Stimulated activated CD8-positive, alpha-beta memory T cell treated with anti-CD3 and anti-CD28 coated beads, Interleukin-2, amount 100 ng/mL, for 1 hour (primary cell): ENCODE results near the gene NKIRAS1.
"Not testable (repeated sequence)": the region's sequence is repeated elsewhere in the genome, so short reads cannot be mapped to it uniquely, and the experiment has no call there.

Experiments used
- DNase-seq, 2 donors: peaks; one replicate each; pipeline ENCODE4 v3.0.0-alpha.2; 2020; ENCODE audit warnings: low read depth in 2 of 2

NKIRAS1 gene

GRCh38 chr3:23940775-23941174 lies 24.0 kb upstream of the NKIRAS1 start:
- no peak for DNase-seq

- DNase-seq = no peak
These were observed 21.9 kb upstream of the NKIRAS1 start for GRCh38 chr3:23938688-23939087.

- no peak for DNase-seq
These were observed 20.5 kb upstream of the NKIRAS1 start for GRCh38 chr3:23937296-23937695.

- no peak for DNase-seq
These were observed 17.5 kb upstream of the NKIRAS1 start for GRCh38 chr3:23934253-23934652.

DNA sequence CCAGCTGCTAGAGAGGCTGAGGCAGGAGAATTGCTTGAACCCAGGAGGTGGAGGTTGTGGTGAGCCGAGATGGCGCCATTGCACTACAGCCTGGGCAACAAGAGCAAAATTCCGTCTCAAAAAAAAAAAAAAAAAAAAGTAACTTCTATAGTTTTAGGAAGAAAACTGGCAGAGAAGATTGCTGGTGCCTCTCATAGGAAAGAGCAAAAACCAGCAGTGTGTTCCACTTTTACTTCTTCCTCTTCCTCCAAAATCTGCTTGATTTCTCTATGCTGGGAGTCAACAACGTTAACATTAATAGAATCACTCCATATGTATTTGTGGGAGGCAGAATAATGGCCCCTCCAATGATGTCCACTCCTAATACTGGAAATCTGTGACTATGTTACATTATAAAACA lies 15.8 kb upstream of the NKIRAS1 start:
- no peak for DNase-seq

GRCh38 chr3:23931597-23931996 lies 14.8 kb upstream of the NKIRAS1 start:
- no peak for DNase-seq

- DNase-seq = no peak
These were observed 11.7 kb upstream of the NKIRAS1 start for GRCh38 chr3:23928524-23928923.

DNA sequence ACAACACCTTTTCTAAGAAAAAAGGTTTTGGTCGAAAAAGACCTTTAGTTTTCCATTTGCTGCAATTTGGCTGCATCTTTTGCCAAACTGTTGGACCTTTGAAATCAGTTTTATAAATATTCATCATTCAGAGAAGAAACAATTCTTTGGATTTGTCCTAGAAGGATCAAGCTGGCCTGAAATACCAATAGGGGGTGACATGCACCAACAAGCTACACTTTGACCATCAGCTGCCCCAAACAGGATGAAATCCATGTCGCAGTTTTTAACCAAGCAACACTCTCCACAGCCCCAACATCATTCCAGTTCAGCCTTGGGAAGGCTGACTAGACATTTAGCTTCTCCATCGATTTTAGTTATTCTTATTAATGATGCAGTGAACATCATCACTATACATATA lies 9.9 kb upstream of the NKIRAS1 start:
- no peak for DNase-seq

DNA sequence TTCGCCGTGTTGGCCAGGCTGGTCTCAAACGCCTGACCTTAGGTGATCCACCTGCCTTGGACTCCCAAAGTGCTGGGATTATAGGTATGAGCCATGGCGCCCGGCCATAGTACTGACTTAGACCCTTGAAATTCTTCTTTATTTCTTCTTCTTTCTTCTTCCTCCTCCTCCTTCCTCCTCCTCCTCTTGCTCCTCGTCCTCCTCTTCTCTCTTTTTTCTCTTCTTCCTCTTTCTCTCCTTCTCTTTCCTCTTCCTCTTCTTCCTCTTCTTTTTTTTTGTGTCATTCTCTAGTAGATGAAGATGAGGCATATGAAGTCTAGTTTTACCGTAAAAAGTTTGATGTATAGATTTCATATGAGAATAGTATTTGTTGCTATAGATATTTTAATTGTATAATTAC lies 9.5 kb upstream of the NKIRAS1 start:
- DNase-seq = no peak

DNA sequence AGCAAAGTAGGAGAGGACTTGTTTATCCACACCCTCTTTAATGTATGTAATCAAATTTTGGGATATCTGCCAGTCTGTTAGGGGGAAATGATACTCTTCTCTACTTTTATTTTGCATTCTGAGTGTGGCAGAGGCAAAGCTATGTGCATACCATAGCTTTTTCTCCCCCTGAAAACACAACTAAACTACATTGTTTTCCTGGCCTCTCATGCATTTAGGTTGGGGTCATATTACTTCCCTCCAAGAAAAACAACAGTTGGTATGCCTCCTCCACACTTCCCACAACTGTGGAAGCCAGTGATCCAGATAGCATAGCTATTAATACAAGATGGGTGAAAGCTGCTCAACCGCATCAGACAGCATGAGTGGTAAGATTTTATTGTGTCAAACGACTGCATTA lies 7.0 kb upstream of the NKIRAS1 start:
- DNase-seq = no peak

- DNase-seq = no peak
These were observed 4.3 kb upstream of the NKIRAS1 start for GRCh38 chr3:23921052-23921511.

DNA sequence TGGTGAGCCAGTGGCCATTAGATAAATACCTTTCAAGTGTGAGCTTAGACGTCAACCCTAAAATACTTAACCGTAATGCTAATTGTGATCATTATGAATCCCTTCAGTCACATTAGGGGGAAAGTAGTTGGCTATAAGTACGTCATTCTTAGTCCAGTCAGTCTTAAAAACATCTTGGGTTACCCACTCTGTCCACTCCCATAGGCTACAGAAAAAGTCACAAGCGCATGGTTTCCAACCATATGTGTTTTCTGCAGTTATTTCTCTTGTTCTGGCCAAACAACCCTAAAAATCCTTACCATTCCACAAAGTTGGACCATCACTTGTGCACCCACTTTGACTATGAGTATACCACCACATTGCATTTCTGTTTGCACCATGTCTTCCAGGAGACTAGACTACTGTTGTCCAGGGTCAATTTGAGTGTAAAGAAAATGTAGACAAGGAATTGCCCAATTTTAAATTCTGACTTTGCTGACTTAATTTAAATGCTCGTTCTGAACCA lies 3.4 kb upstream of the NKIRAS1 start:
- no peak for DNase-seq

- no peak for DNase-seq
These were observed 2.8 kb upstream of the NKIRAS1 start for GRCh38 chr3:23919628-23920027.

- not testable (repeated sequence) for DNase-seq
These were observed 1.5 kb upstream of the NKIRAS1 start for GRCh38 chr3:23918331-23918730.

DNA sequence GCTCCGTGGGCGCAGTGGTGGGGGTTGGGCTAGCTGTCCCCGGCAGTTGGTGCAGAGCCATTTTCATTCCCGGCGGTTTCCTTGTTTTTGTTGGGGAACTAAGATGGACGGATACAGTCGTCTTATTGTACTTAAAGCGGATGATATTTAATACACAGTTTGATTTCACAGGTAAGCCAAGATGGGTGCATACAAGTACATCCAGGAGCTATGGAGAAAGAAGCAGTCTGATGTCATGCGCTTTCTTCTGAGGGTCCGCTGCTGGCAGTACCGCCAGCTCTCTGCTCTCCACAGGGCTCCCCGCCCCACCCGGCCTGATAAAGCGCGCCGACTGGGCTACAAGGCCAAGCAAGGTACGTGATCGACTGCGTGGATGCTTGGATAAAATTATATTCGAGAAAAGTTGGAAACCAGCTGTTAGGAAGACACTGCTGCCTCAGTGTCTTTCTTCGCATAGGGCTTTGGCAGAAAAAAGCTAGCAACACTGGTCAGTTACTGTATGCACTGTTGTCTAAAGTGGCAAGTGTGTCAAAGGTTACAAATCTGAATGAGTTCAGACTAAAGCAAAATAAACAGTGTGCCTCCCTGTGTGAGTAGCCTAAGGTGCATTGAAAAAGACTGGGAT lies 1.0 kb upstream of the NKIRAS1 start:
- DNase-seq = not testable (repeated sequence)

DNA sequence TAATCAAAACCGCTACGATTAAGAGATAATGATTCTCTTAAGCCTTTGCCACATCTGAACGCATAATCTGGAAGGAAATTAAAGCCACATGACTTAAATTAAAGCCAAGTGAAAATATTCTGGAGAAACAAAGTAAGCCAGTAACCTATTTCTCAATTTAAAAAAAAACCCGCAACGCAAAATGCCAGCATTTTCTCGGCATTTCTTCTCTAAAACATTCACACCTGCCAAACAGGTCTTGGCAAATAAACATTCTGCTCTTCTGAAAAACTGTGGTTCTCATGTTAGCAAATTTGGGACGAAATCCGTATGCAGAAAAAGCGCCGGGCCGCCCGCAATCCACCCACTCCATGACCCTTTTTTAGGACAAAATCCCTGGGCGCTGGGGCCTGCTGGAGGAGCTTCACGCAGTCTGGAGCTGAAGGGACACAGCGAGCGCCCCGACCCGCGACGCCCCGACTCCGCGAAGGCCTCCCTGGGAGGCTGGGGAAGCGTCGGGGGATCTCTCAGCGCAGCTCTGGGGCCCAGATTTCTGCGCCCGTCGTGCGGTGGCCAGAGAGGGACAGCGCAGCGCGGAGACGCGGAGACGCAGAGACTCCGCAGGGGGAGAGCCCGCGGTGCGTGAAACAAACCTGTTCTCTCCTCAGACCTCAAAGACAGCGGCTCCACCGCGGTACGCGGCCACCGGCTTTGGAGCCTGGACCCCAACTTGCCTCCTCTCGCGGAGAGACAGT lies 471 bp downstream of the NKIRAS1 start:
- no peak for DNase-seq

DNA sequence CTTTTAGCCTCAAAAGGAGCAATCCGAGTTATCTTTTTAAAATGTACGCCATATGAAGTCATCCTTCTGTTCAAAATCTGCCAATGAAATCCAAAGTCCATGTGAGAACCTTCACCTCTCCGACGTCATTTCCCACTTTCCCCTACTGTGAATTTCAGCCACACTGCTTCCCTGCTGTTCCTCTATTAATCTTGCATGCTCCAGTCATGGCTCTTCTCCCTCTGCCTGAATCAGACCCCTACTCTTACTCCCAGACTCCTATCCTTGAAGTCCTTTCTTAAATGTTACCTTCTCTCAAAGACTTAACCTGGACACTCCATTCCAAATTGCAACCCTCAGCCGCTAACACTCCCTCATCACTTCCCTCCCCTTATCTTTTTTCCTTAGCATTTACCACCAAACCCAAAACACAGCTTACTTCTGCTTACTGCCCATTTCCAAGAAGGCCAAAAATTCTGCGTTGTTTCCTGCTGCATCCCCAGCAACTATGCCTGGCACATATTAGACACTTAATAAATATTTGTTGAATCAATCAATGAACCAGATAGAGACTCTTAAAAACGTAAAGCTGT lies 1.2 kb downstream of the NKIRAS1 start:
- no peak for DNase-seq

DNA sequence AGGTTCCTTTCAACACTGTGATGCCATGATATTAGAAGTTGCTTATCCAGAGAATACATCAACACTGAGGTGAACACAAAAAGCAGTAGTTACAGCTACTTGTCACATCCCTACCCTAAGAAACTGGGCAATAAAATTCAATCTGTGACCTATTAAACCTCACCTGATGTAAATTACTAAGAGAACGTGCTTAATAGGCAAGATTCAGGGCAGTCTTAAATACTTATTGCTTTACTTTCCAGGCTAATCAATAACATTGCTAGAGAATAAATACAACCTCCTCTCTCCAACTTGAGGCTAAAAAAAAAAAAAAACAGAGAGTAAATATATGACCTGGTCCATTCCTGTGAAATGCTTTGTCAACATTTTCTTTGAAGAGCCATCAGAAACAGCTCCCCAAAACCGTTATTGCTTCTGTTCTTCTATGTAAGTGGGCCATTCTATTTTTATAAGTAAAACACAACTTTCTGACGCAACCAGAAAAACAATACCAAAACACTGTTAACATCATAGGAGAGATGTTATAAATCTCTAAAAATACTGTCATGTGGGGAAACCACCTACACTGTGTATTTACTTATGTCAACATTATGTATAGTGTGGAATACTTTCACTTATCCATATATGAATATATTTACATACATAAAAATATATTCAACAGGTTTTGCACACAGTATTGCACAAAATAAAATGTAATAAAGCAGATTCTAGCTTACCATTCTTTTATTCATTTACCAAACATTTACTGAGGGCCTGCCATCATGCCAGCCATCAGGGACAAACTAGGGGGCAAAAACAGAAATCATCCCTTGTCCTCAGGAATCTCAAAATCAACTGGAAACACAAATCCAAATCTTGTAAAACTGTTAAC lies 2.7 kb downstream of the NKIRAS1 start:
- no peak for DNase-seq

GRCh38 chr3:23913182-23913581 lies 3.6 kb downstream of the NKIRAS1 start:
- DNase-seq = no peak

DNA sequence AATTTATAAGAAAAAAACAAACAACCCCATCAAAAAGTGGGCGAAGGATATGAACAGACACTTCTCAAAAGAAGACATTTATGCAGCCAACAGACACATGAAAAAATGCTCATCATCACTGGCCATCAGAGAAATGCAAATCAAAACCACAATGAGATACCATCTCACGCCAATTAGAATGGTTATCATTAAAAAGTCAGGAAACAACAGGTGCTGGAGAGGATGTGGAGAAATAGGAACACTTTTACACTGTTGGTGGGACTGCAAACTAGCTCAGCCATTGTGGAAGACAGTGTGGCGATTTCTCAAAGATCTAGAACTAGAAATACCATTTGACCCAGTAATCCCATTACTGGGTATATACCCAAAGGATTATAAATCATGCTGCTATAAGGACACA lies 4.5 kb downstream of the NKIRAS1 start:
- DNase-seq = not testable (repeated sequence)

- no peak for DNase-seq
These were observed 5.4 kb downstream of the NKIRAS1 start for GRCh38 chr3:23911397-23911796.

- no peak for DNase-seq
These were observed 7.4 kb downstream of the NKIRAS1 start for GRCh38 chr3:23909341-23909740.
